Hematopoietic multipotent progenitor cell treated with erythropoietin and hydrocortisone succinate and interleukin-3 and kit ligand, for 17 days (in vitro differentiated cells): ENCODE data around the gene CBX8.

Source experiments
- DNase-seq: peaks from one replicate; pipeline ENCODE4 v3.0.0-alpha.2; 2015; ENCODE audit warnings: low spot score

The CBX8 gene

GRCh38 chr17:79835470-79835899 is 38.6 kb upstream of the CBX8 start:
- no peak for DNase-seq

- DNase-seq = peak; percentile 42
Observed at GRCh38 chr17:79834565-79835469, 37.9 kb upstream of the CBX8 start.

GRCh38 chr17:79833744-79834564 is 37.1 kb upstream of the CBX8 start:
- DNase-seq = no peak

- DNase-seq = no peak
Observed at GRCh38 chr17:79833110-79833450, 36.2 kb upstream of the CBX8 start.

- DNase-seq = no peak
Observed at GRCh38 chr17:79832218-79833109, 35.6 kb upstream of the CBX8 start.

GRCh38 chr17:79831265-79832217 is 34.7 kb upstream of the CBX8 start:
- no peak for DNase-seq

- DNase-seq = no peak
Observed at GRCh38 chr17:79830763-79831264, 33.9 kb upstream of the CBX8 start.

GRCh38 chr17:79830303-79830702 is 33.4 kb upstream of the CBX8 start:
- DNase-seq = no peak

- DNase-seq = no peak
Observed at GRCh38 chr17:79829457-79829856, 32.6 kb upstream of the CBX8 start.

- no peak for DNase-seq
Observed at GRCh38 chr17:79829004-79829403, 32.1 kb upstream of the CBX8 start.

- no peak for DNase-seq
Observed at GRCh38 chr17:79826841-79827578, 30.1 kb upstream of the CBX8 start.

GRCh38 chr17:79826204-79826680 is 29.4 kb upstream of the CBX8 start:
- DNase-seq = no peak

GRCh38 chr17:79825580-79825921 is 28.7 kb upstream of the CBX8 start:
- DNase-seq = no peak

GRCh38 chr17:79824893-79825579 is 28.2 kb upstream of the CBX8 start:
- no peak for DNase-seq

- DNase-seq = no peak
Observed at GRCh38 chr17:79824234-79824633, 27.4 kb upstream of the CBX8 start.

- DNase-seq = no peak
Observed at GRCh38 chr17:79822583-79823124, 25.8 kb upstream of the CBX8 start.

- no peak for DNase-seq
Observed at GRCh38 chr17:79821331-79822095, 24.6 kb upstream of the CBX8 start.

GRCh38 chr17:79820959-79821330 is 24.1 kb upstream of the CBX8 start:
- DNase-seq = no peak
